ENCODE measurements around the gene RASSF6. TPM values are rescaled to one million over a fixed set of nuclear protein-coding genes. Genes with fewer than 3 reads are reported as not detected.

Gene RASSF6
- polyA plus RNA-seq, 1 donor from 2014 or later = not detected

DNA sequence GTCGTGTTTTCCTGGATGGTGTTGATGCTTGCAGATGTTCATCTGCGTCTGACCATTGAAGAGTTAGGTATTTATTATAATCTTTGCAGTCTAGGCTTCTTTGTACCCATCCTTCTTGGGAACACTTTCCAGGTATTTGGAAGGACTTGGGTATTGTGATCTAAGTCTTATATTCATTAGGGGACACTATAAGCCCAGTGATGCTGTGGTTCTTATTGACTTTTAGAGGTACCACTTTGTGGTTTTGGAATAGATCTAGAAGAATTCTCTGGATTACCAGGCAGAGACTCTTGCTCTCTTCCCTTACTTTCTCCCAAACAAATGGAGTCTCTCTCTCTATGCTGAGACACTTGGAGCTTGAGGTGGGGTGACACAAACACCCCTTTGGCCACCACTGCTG is 97.1 kb downstream of the RASSF6 start:
- Histone ChIP-seq H3K4me3 (ENCODE audit: low read length) (no peak overlapping the region), H3K9me2 (ENCODE audit: insufficient read depth, low read length) (no peaks in the 10 kb centered on the region), H3F3A (ENCODE audit: insufficient read depth, low read length, poor library complexity, severe bottlenecking) (no peaks in the 10 kb centered on the region)

More for the DNA sequence above, 97.1 kb downstream of the RASSF6 start:
- no peaks in the 10 kb centered on the region for H3K27me3 ChIP-seq (ENCODE audit: insufficient read depth, low read depth, low read length)
- H3K27ac ChIP-seq (ENCODE audit: low read length) = no peak overlapping the region
- H2AFZ ChIP-seq (ENCODE audit: low read depth, low read length) = no peak overlapping the region
- H3K9me3 ChIP-seq (ENCODE audit: low read length) = no peaks in the 10 kb centered on the region
- H4K20me1 ChIP-seq (ENCODE audit: insufficient read depth) = no peaks in the 10 kb centered on the region
- no peak overlapping the region for H3K9ac ChIP-seq (ENCODE audit: low read length)
- TF ChIP-seq MXI1 (conservative IDR thresholded peaks at IDR 0.05; ENCODE audit: poor library complexity, severe bottlenecking) (no peak), RAD21 (conservative IDR thresholded peaks at IDR 0.05) (no peak), EZH2 (IDR thresholded peaks at IDR 0.05; ENCODE audit: borderline replicate concordance, insufficient read depth, low read length, poor library complexity, severe bottlenecking) (no peak), TAF1 (IDR thresholded peaks at IDR 0.05; ENCODE audit: low read depth) (no peak), SMC3 (conservative IDR thresholded peaks at IDR 0.05; ENCODE audit: poor library complexity) (no peak), POLR2AphosphoS5 (IDR thresholded peaks at IDR 0.05) (no peak), EP300 (conservative IDR thresholded peaks at IDR 0.05; ENCODE audit: poor library complexity, severe bottlenecking) (no peak)
- TF ChIP-seq, protein P1, sequence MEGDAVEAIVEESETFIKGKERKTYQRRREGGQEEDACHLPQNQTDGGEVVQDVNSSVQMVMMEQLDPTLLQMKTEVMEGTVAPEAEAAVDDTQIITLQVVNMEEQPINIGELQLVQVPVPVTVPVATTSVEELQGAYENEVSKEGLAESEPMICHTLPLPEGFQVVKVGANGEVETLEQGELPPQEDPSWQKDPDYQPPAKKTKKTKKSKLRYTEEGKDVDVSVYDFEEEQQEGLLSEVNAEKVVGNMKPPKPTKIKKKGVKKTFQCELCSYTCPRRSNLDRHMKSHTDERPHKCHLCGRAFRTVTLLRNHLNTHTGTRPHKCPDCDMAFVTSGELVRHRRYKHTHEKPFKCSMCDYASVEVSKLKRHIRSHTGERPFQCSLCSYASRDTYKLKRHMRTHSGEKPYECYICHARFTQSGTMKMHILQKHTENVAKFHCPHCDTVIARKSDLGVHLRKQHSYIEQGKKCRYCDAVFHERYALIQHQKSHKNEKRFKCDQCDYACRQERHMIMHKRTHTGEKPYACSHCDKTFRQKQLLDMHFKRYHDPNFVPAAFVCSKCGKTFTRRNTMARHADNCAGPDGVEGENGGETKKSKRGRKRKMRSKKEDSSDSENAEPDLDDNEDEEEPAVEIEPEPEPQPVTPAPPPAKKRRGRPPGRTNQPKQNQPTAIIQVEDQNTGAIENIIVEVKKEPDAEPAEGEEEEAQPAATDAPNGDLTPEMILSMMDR (IDR thresholded peaks at IDR 0.05; ENCODE audit: poor library complexity, severe bottlenecking) = no peak
- TF ChIP-seq, protein P2, sequence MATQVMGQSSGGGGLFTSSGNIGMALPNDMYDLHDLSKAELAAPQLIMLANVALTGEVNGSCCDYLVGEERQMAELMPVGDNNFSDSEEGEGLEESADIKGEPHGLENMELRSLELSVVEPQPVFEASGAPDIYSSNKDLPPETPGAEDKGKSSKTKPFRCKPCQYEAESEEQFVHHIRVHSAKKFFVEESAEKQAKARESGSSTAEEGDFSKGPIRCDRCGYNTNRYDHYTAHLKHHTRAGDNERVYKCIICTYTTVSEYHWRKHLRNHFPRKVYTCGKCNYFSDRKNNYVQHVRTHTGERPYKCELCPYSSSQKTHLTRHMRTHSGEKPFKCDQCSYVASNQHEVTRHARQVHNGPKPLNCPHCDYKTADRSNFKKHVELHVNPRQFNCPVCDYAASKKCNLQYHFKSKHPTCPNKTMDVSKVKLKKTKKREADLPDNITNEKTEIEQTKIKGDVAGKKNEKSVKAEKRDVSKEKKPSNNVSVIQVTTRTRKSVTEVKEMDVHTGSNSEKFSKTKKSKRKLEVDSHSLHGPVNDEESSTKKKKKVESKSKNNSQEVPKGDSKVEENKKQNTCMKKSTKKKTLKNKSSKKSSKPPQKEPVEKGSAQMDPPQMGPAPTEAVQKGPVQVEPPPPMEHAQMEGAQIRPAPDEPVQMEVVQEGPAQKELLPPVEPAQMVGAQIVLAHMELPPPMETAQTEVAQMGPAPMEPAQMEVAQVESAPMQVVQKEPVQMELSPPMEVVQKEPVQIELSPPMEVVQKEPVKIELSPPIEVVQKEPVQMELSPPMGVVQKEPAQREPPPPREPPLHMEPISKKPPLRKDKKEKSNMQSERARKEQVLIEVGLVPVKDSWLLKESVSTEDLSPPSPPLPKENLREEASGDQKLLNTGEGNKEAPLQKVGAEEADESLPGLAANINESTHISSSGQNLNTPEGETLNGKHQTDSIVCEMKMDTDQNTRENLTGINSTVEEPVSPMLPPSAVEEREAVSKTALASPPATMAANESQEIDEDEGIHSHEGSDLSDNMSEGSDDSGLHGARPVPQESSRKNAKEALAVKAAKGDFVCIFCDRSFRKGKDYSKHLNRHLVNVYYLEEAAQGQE (IDR thresholded peaks at IDR 0.05; ENCODE audit: borderline replicate concordance) = no peak
- no peak overlapping the region for H3K4me2 ChIP-seq (ENCODE audit: low read length)
- H3K79me2 ChIP-seq (replicated peaks; ENCODE audit: insufficient read depth, low read length) = no peaks in the 10 kb centered on the region
- H3K36me3 ChIP-seq (ENCODE audit: insufficient read depth, low read length) = no peaks in the 10 kb centered on the region

Small RNAs within 50 kb of the gene (small RNA-seq; reads per million reads assigned to genes)
- 0 reads per million in 3 experiments for gene AC074250.1

Other genes starting within 250 kb of the RASSF6 start
- 3.4 TPM in 2 replicates for gene ALB, start 216.1 kb downstream of the RASSF6 start, polyA plus RNA-seq
- 0.14 TPM in 1 of 2 replicates, not detected in the other for gene AFP, start 184.2 kb downstream of the RASSF6 start, polyA plus RNA-seq
- not detected in 2 replicates for gene AFM, start 138.7 kb downstream of the RASSF6 start, polyA plus RNA-seq
- not detected in 2 replicates for gene CXCL8, start 120.1 kb upstream of the RASSF6 start, polyA plus RNA-seq
- not detected in 2 replicates for gene CXCL6, start 216.2 kb upstream of the RASSF6 start, polyA plus RNA-seq
- gene PF4V1, start 232.9 kb upstream of the RASSF6 start, polyA plus RNA-seq = not detected in 2 replicates
- not detected in 2 replicates for gene CXCL1, start 249.0 kb upstream of the RASSF6 start, polyA plus RNA-seq